A673 (cell line): ENCODE results near the gene SDE2. TPM values are rescaled to one million over a fixed set of nuclear protein-coding genes. Genes with fewer than 3 reads are reported as not detected.
A peak's percentile ranks its signal among the peaks of the same experiment; 100 is the strongest.

ENCODE experiments used
- BruUV-seq: library from RNA; stranded (reverse); fragments of 400-500 nt; replicated peaks from 2 replicates; lab custom pipeline; 2021; lab: Mats Ljungman, UMichigan
- CTCF ChIA-PET: fragments of 300-600 bp; sonication (Branson Sonifier 250); formaldehyde crosslinking; loops from one replicate; lab custom pipeline; 2022; ENCODE audit warnings: antibody characterized with exemption; lab: Charles Lee
- POLR2A ChIA-PET: fragments of 300-600 bp; sonication (Branson Sonifier 250); formaldehyde crosslinking; loops from one replicate; lab custom pipeline; 2022; ENCODE audit warnings: antibody characterized with exemption; ENCODE audit not compliant: low non-redundant PET; lab: Charles Lee
- DNase-seq: peaks from one replicate; pipeline ENCODE4 v3.0.0-alpha.2; 2015; ENCODE audit warnings: low spot score
- H3K27ac ChIP-seq: fragments of 200-600 bp; sonication (generic); 2 replicates; pipeline ENCODE4 v1.5.1; 2016; ENCODE audit warnings: mixed run types, low read depth, mild to moderate bottlenecking, mixed read lengths, antibody characterized with exemption, low read length; ENCODE audit not compliant: poor library complexity, severe bottlenecking
- H3K27me3 ChIP-seq: fragments of 200-600 bp; sonication (generic); replicated peaks from 2 replicates; pipeline ENCODE4 v1.6.1; 2017; ENCODE audit warnings: mixed run types, low read depth, mild to moderate bottlenecking, mixed read lengths, antibody characterized with exemption, low read length; ENCODE audit not compliant: insufficient read depth, poor library complexity
- H3K36me3 ChIP-seq: fragments of 200-600 bp; sonication (generic); 2 replicates; pipeline ENCODE4 v1.6.1; 2016; ENCODE audit warnings: mixed run types, mild to moderate bottlenecking, mixed read lengths, antibody characterized with exemption, low read length; ENCODE audit not compliant: insufficient read depth, poor library complexity, severe bottlenecking
- H3K4me1 ChIP-seq: fragments of 200-600 bp; sonication (generic); 2 replicates; pipeline ENCODE4 v1.6.1; 2017; ENCODE audit warnings: mixed run types, mild to moderate bottlenecking, mixed read lengths, antibody characterized with exemption, low read length; ENCODE audit not compliant: insufficient read depth, poor library complexity, severe bottlenecking
- H3K4me3 ChIP-seq: fragments of 200-600 bp; sonication (generic); 2 replicates; pipeline ENCODE4 v1.5.1; 2016; ENCODE audit warnings: low read depth, mixed run types, mild to moderate bottlenecking, mixed read lengths, low read length; ENCODE audit not compliant: poor library complexity, severe bottlenecking
- H3K9me3 ChIP-seq: fragments of 200-600 bp; sonication (generic); 2 replicates; pipeline ENCODE4 v1.6.1; 2016; ENCODE audit warnings: mixed run types, low read depth, mild to moderate bottlenecking, mixed read lengths, antibody characterized with exemption, low read length; ENCODE audit not compliant: poor library complexity, severe bottlenecking
- EZH2 ChIP-seq: fragments of 200-600 bp; sonication (generic); IDR thresholded peaks from 2 replicates; pipeline ENCODE4 v1.6.1; 2017; ENCODE audit warnings: borderline replicate concordance, low read depth, mild to moderate bottlenecking, mixed read lengths, antibody characterized with exemption, low read length; ENCODE audit not compliant: poor library complexity, severe bottlenecking
- intact Hi-C: fragments of 100-400 bp; cut with micrococcal nuclease; formaldehyde crosslinking; loops from one replicate; pipeline ENCODE4 v1.10.0; 2022; ENCODE audit not compliant: unreplicated experiment
- total RNA-seq: library from RNA; stranded (reverse); gene quantifications from 2 replicates; pipeline ENCODE4 v1.2.3, GENCODE V29; 2021
- TF ChIP-seq, protein P1 (sequence below): fragments of 300-800, 200-600 bp; sonication (generic); conservative IDR thresholded peaks from 2 replicates; pipeline ENCODE4 v1.5.1; 2017; ENCODE audit warnings: low read depth, mild to moderate bottlenecking, antibody characterized with exemption, low read length, moderate library complexity, mixed read lengths

Gene SDE2
- total RNA-seq, 1 experiment from 2014 or later: 26.7 TPM

DNA sequence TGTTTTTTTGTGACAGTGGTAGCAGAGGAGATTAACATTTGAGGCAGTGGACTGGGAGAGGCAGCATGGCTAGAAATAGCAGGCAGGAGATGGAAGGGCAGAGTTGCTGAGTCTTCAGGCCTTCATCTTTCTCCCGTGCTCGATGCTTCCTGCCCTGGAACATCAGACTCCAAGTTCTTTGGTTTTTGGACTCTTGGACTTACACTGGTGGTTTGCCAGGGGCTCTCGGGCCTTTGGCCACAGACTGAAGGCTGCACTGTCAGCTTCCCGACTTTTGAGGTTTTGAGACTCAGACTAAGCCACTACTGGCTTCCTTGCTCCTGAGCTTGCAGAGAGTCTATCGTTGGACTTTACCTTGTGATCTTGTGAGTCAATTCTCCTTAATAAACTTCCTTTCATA lies 33.9 kb downstream of the SDE2 start:
- intact Hi-C loops: no loop called here
- CTCF ChIA-PET: no interaction called here
- DNase-seq: no peak
- no peaks in the 10 kb centered on the region for H3K4me1 ChIP-seq
- H3K36me3 ChIP-seq: no peaks in the 10 kb centered on the region
- no peaks in the 10 kb centered on the region for H3K9me3 ChIP-seq
- no TSS peak for BruUV-seq
- H3K27ac ChIP-seq: no peak overlapping the region
- POLR2A ChIA-PET: no interaction called here
- no peak for TF ChIP-seq EZH2
- TF ChIP-seq, protein P1, sequence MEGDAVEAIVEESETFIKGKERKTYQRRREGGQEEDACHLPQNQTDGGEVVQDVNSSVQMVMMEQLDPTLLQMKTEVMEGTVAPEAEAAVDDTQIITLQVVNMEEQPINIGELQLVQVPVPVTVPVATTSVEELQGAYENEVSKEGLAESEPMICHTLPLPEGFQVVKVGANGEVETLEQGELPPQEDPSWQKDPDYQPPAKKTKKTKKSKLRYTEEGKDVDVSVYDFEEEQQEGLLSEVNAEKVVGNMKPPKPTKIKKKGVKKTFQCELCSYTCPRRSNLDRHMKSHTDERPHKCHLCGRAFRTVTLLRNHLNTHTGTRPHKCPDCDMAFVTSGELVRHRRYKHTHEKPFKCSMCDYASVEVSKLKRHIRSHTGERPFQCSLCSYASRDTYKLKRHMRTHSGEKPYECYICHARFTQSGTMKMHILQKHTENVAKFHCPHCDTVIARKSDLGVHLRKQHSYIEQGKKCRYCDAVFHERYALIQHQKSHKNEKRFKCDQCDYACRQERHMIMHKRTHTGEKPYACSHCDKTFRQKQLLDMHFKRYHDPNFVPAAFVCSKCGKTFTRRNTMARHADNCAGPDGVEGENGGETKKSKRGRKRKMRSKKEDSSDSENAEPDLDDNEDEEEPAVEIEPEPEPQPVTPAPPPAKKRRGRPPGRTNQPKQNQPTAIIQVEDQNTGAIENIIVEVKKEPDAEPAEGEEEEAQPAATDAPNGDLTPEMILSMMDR: no peak
- no peaks in the 10 kb centered on the region for H3K27me3 ChIP-seq
- H3K4me3 ChIP-seq: no peak overlapping the region

DNA sequence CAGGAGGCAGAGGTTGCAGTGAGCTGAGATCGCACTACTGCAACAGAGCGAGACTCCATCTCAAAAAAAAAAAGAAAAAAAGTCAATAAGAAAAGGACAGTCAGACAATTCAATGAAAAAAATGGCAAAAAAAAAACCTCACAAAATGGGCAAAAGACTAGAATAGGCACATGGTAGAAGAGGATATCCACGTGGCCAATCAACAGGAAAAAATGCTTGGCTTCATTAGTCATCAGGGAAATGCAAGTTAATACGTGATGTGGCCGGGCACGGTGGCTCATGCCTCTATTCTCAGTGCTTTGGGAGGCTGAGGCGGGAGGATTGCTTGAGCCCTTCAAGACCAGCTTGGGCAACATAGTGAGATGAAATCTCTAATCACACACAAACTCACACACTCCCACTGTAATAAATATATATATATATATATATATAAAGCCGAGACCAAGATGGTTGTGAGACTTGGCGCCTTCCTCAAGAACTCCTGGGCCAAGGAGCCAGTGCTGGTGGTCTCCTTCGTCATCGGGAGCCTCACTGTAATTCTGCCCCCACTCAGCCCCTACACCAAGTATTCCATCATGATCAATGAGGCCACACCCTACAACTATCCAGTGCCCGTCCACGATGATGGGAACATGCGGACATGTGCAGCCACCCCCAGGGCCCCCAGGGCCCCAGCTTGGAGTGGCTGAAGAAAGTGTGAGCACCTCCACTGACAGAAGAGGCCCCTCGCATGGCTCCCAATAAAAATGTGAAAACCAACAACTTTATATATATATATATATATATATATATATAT lies 35.2 kb downstream of the SDE2 start:
- Histone ChIP-seq H3K27ac (no peak overlapping the region), H3K27me3 (no peaks in the 10 kb centered on the region), H3K9me3 (no peaks in the 10 kb centered on the region), H3K4me1 (no peaks in the 10 kb centered on the region), H3K4me3 (no peak overlapping the region), H3K36me3 (no peaks in the 10 kb centered on the region)
- POLR2A ChIA-PET: no interaction called here
- DNase-seq: no peak
- CTCF ChIA-PET: interaction anchor here (0.6 to 0.7 kb wide), 2 partner anchors 28 to 1113 kb away, joined by 3 to 4 read pairs; no protein-coding TSS in a partner anchor
- intact Hi-C loops: no loop called here
- BruUV-seq: no TSS peak
- TF ChIP-seq, protein P1: no peak
- TF ChIP-seq EZH2: no peak

DNA sequence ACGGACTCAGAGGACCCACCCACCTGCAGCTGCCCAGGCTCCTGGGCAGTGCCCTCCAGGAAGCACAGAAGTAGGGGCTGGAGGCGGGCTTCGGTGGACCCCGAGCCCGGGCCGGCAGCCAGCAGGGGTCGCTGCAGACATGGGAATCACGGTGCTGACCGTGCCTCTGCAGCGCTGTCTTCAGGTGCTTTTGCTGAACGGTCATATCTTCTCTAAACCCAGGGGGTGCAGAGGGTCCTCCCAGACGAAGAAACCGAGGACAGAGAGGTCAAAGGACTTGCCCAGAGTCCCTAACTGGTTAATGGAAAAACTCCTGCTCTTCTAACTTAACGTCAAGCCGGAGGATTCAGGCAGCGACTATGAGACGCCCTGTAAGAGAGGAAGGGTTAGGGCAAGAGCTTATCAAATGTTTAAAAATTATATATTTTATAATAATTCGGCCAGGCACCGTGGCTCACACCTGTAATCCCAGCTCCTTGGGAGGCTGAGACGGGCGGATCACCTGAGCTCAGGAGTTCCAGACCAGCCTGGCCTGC lies 36.6 kb downstream of the SDE2 start:
- ChIA-PET CTCF (no interaction called here), POLR2A (no interaction called here)
- Histone ChIP-seq H3K9me3 (no peaks in the 10 kb centered on the region), H3K4me1 (no peaks in the 10 kb centered on the region), H3K27ac (no peak overlapping the region), H3K4me3 (no peak overlapping the region), H3K27me3 (no peaks in the 10 kb centered on the region), H3K36me3 (no peaks in the 10 kb centered on the region)
- BruUV-seq: no TSS peak
- intact Hi-C loops: no loop called here
- TF ChIP-seq, protein P1: peak; percentile 95
- no peak for TF ChIP-seq EZH2
- peak; percentile 50 for DNase-seq
